Activated naive CD4-positive, alpha-beta T cell treated with Interleukin-2 at 50 U/mL for 16 hours (primary cell): ENCODE measurements around the gene DIP2A.
"Not testable (repeated sequence)": the region's sequence is repeated elsewhere in the genome, so short reads cannot be mapped to it uniquely, and the experiment has no call there.

ENCODE experiments used
- DNase-seq: peaks from one replicate; pipeline ENCODE4 v3.0.0-alpha.2; 2020

The DIP2A gene

DNA sequence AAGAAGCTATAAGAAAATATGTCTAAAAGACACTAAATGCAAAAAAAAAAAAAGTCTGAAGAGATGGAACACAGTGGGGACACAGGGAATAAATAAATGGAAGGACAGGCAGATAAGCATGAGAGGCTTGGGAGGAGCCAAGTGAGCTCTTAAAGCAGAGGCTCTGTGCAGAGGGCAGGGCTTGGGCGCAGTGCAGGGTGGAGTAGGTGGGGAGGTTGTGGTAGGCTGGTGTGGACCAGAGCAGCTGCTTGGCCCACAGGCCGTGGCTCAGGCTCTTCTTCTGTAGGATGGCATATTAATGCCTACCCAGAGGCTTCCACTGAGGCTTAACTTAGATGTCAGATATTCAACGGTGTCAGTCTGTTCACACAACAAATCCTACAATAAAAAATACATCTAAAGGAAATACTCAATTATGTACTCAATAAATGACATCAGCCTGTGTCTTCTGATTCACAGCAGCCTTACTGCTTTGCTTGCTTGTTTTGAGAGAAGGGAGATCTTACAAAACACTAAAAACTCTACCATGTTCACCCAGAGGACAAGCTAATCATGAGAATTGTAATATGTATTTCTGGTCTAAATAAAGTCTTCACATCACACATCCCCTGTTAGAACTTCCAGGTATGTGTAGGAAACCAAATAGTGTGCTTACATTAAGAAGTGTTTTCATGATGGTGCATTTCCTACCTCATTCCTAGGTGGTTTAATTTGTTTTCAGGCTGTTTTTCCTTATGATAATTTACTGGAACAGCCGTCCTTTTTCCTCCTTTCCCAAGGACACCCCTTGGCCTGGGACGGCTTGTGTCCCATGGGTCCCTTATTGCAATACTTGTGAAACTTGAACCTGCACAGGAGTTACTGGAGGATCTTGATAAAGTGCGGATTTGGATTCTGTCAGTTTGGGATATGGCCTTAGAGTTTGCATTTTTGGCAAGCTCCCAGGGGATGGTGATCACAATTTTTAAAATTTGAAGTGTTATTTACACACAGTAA lies 24.9 kb downstream of the DIP2A start:
- DNase-seq: no peak

DNA sequence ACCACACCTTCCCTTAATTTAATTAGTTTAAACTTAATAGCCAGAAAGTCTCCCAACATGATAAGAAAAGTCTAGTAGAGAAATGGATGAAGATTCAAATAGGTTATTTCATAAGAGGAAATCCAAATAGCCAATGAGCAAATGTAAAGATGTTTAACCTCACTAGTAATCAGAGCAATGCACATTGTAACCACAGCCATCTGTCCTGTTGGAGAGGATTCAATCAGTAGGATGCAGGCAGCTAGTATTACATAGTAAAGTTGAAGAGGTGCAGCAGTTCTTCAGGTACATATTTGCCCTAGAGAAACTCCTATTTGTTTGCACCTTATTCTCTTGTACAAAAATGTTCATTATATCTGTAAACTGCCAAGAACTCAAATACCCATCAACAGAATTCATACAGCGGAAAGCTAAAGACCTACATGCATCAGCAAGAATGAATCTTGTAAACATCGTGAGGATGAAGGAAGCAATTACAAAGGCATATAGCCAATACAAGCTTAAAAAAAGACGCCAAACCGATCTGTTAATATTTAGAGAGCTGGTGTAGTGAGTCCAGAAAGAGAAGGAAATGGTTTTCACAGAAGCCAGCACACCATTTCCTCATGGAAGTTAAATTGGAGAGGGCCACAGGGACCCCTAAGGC lies 27.9 kb downstream of the DIP2A start:
- no peak for DNase-seq

DNA sequence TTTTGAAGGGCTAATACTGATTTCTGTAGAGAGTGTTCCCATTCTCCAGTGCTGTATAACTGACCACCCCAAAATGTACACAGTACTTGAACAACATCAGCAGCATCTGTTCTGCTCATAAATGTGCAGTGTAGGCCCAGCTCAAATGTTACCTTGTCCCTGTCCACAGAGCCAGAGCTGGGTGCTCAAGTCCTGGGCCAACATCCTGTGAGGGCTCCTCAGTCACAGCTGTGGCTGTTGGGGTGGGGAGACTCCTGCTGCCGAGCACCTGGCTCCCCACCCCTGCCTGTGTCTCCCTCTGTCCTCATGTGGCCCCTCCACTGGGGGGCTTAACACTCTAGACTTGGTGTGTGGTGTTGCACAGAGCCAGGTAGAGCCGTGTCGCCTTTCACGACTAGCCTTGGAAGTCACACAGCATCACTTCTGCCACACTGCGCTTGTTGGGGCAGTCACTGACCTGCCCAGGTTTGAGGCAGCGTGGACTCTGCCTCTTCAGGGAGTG lies 30.5 kb downstream of the DIP2A start:
- no peak for DNase-seq

DNA sequence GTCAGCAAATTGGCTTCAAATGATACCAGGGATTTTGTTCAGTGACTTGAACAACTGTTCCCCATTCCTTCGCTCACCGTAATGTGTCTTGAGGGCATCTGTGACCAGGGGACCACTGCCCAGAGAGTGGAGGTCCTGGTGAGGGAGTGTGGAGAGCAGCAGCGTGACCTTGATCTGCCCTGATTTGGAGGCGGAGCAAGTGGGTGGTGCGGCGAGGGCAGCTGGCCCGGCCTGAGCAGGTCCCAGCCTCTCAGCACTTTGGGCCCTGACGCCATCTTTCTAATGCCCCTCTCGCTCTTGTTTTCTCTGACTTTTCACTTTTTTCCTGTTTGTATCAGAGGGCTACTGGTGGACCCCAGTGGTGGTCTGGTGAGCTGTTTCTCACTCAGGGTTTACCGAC lies 31.1 kb downstream of the DIP2A start:
- DNase-seq: no peak

DNA sequence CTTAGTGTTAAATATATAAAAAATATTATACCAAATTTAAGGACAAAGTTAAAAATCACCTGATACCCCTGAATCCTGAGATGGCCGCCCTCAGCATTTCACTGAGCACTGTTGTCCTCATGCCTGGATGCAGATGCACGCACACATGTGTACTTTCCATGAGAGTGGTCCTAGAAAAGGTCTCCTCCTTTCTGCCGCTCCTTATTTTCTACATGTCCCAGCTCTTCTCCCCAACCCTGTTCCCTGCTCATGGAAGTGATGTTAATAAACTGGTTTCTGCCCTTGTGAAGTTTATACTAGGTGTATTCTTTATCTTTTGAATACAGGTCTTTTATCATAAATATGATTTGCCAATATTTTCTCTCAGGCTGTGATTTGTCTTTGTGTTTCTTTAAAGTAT lies 32.9 kb downstream of the DIP2A start:
- no peak for DNase-seq

- DNase-seq: no peak
Measured at GRCh38 chr21:46492851-46493250, 34.2 kb downstream of the DIP2A start.

DNA sequence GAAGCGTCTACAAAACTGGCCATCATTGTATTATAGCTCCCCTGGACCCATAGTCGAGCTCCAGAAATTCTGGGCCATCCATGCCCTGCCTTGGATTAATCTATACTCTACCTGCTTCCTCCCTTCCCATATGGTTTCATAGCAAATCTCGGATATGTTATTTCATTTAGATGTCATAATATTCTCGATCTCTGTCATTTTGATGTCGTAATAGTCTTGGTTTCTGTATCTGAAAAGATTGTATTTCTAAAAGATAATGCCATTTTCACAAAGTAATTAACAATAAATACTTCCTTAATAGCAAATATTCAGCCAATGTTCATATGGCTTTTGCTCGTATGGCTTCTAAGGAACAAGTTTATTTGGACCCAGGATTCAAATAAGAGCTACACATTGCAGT lies 35.1 kb downstream of the DIP2A start:
- no peak for DNase-seq

DNA sequence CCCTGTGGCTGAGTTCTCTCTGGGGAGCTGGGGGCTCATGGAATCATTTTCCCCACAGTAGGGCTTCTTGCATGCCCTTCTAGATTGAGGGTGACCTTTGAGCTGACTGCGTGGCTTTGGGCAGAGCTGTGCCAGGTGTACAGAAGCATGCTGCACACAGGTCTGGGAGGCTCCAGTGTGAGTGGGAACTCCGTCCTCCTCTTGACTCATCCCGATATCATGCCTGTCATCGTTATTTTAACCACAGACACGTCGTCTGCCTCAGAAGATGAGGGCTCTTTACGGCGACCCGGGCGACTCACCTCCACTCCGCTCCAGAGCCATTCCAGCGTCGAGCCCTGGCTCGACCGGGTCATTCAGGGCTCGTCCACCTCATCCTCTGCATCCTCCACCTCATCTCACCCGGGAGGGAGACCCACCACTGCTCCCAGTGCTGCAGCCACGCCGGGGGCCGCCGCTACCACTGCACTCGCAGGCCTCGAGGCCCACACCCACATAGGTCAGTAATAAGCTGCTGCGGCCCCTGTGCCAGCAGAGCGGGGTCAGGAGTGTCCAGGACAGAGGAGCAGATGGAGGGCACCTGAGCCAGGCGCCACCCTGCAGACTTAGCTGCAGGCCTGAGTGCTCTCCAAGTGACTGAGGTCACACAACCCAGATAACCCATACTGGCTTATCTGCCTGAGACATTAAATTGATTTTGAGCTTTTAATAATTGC lies 39.8 kb downstream of the DIP2A start:
- no peak for DNase-seq

DNA sequence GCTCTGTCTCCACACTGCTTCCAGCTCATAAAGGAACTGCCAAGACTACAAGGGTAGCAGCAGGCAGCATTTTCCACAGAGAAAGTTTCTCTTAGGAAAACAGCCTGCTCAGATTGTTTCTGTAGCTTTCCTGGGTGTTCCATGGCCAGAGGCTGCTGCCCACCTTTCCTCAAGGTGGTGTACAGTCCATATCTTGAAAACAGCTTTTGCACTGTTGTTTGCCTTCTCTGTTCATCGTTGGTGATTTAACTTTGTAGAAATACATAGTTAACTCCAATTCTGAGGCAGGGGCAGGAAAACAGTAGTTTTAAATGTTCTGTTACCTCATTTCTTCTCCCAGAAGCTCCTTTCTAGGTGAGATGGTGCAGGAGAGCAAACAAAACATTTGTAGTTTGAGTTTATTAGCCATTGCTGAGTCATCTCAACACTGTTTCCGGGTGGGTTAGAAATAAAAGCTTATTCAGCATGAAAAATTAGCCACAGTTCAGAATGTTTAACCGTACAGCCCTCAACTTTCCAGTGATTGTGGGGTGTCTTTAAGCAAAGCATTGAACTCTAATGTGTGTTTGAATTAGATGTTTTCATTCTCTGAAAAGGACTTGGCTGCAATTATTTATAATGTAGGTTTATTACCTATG lies 41.7 kb downstream of the DIP2A start:
- no peak for DNase-seq

DNA sequence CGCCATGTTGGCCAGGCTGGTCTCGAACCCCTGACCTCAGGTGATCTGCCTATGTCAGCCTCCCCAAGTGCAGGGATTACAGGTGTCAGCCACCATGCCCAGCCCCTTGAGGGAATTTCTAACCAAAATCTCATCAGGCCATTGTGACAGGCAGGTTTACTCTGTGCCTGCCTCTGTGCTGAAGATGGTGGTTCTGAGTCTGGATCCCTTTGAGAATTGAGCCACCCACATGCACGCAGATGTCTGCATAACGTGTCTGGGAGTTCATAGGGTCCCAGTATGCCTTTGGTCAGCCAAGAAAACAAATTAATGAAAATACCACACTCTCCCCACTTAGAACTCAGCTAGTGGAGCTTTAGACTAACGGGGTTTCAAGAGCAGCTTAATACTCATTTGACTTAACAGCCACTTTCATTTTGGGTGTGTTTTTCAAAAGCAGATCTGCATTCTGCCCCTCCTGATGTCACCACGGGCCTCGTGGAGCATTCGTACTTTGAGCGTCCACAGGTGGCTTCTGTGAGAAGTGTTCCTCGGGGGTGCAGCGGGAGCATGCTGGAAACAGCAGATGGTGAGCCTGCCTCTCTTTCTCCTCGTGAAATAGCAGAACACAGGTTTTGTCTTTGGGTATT lies 45.3 kb downstream of the DIP2A start:
- no peak for DNase-seq

GRCh38 chr21:46504666-46505065 lies 46.0 kb downstream of the DIP2A start:
- DNase-seq: no peak

DNA sequence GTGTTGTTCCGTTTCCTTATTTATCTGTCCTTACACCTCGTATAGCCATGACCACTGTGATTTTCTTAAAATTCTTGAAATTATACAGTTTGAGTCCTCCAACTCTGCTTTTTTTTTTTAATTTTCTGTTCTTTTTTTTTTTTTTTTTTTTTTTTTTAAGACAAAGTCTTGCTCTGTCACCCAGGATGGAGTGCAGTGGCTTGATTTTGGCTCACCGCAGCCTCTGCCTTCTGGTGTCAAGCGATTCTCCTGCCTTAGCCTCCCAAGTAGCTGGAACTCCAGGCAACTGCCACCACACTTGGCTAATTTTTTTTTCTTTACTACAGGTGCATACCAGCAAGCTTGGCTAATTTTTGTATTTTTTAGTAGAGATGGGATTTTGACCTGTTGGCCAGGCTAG lies 48.9 kb downstream of the DIP2A start:
- DNase-seq: no peak

DNA sequence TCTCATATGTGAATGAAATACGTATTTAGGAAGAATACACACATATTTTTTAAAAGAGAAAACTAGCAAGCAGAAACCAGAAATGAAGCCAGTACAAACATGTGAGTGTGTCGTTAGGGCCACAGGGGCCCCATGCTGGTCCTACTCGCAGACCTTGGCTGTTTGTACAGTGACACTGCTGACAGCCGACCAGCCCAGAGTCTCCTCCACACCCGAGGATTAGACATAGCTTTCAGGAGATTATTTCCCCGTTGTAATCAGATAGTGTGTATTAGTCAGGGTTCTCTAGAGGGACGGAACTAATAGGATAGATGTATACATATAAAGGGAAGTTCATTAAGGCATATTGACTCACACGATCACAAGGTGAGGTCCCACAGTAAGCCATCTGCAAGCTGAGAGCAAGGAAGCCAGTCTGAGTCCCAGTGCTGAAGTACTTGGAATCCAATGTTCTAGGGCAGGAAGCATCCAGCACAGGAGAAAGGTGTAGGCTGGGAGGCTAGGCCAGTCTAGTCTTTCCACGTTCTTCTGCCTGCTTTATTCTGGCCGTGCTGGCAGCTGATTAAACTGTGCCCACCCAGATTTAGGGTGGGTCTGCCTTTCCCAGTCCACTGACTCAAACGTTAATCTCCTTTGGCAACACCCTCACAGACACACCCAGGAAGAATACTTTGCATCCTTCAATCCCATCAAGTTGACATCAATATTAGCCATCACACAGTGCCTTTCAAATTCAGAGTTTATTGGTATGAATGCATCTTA lies 51.2 kb downstream of the DIP2A start:
- DNase-seq: no peak

- DNase-seq: peak; percentile 15
Measured at GRCh38 chr21:46515109-46515508, 56.4 kb downstream of the DIP2A start.

GRCh38 chr21:46516068-46516467 lies 57.4 kb downstream of the DIP2A start:
- DNase-seq: no peak

DNA sequence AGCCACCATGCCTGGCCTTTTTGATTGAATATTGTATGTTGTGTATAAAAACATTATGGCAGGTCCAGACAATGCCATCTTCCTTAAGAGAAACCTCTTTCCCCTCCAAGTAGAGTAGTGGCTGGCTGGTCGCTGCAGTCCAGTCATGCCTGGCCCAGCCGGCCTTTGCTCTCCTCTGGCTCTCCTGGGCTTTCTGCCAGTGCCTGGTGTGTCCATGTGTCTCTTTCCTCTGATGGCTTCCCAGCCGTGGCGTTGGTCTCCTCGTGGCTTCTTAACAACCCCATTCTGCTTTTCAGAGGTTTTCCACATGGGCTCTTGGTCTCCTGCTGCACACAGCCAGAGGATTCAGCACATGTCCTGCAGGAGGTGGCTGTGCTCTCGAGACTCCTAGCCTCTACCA lies 58.7 kb downstream of the DIP2A start:
- DNase-seq: no peak

GRCh38 chr21:46518983-46519583 lies 60.4 kb downstream of the DIP2A start:
- DNase-seq: no peak

- not testable (repeated sequence) for DNase-seq
Measured at GRCh38 chr21:46527393-46527792, 68.7 kb downstream of the DIP2A start.

GRCh38 chr21:46527801-46528200 lies 69.1 kb downstream of the DIP2A start:
- DNase-seq: no peak

- DNase-seq: no peak
Measured at GRCh38 chr21:46532080-46532479, 73.4 kb downstream of the DIP2A start.

- no peak for DNase-seq
Measured at GRCh38 chr21:46537026-46537425, 78.3 kb downstream of the DIP2A start.
